ENCODE measurements around the gene LRP8.

GRCh38 chr1:53196485-53197290 lies 131.2 kb downstream of the LRP8 start, which contains the start of gene CPT2:
- peak; percentile 9; the same call in 1 of the 2 replicates for TF ChIP-seq EGR1 (conservative IDR thresholded peaks at IDR 0.05)
- no peak for TF ChIP-seq KAT2B (IDR thresholded peaks at IDR 0.05; ENCODE audit: low read depth, low read length)

Measured in K562 (cell line).